Thoracic aorta endothelial cell (primary cell): Measurements from ENCODE around the gene OR56A3. TPM values are rescaled to one million over a fixed set of nuclear protein-coding genes. Genes with fewer than 3 reads are reported as not detected.

Experiments
- total RNA-seq: library from RNA; depleted of rRNA; stranded (reverse); fragments of >200 nt; gene quantifications from 2 replicates; pipeline ENCODE4 v1.2.3, GENCODE V29; 2012

The OR56A3 gene
- not detected in 2 replicates for total RNA-seq

GRCh38 chr11:5941951-5942350 lies at the start of gene OR56A3:
OR56A3 (plus strand) TSS chr11:5942251; CDS start chr11:5947347, 5,096 bp downstream.

GRCh38 chr11:5892908-5893307 lies 49.1 kb upstream of the OR56A3 start, which contains the start of gene OR52E5:
OR52E5 (plus strand) TSS chr11:5893208; CDS start chr11:5900777, 7,569 bp downstream.

GRCh38 chr11:5968394-5968793 lies 26.3 kb downstream of the OR56A3 start, which contains the start of gene OR56A5:
OR56A5 (minus strand) TSS chr11:5968494; CDS start chr11:5968494, 0 bp downstream.

GRCh38 chr11:5986885-5987284 lies 44.8 kb downstream of the OR56A3 start, which contains the start of gene OR52L1:
OR52L1 (minus strand) TSS chr11:5986985; CDS start chr11:5986930, 55 bp downstream.

Other genes with a start within 250 kb of the OR56A3 start
- not detected in 2 replicates for gene OR56B1, start 205.8 kb upstream of the OR56A3 start, total RNA-seq
- gene OR52N4, start 188.0 kb upstream of the OR56A3 start, total RNA-seq, result not detected in 2 replicates
- 0.07 TPM in 1 of 2 replicates, not detected in the other for gene OR52N5, start 158.9 kb upstream of the OR56A3 start, total RNA-seq
- not detected in 2 replicates for gene OR52N1, start 151.0 kb upstream of the OR56A3 start, total RNA-seq
- gene OR52N2, start 133.3 kb upstream of the OR56A3 start, total RNA-seq, result not detected in 2 replicates
- gene OR52E6, start 100.4 kb upstream of the OR56A3 start, total RNA-seq, result not detected in 2 replicates
- gene OR52E8, start 84.6 kb upstream of the OR56A3 start, total RNA-seq, result not detected in 2 replicates
- not detected in 2 replicates for gene OR52E4, start 61.6 kb upstream of the OR56A3 start, total RNA-seq
- not detected in 2 replicates for gene OR52E5, start 49.0 kb upstream of the OR56A3 start, total RNA-seq
- not detected in 2 replicates for gene OR56A5, start 26.2 kb downstream of the OR56A3 start, total RNA-seq
- not detected in 2 replicates for gene OR52L1, start 44.7 kb downstream of the OR56A3 start, total RNA-seq
- gene OR56A4, start 64.7 kb downstream of the OR56A3 start, total RNA-seq, result not detected in 2 replicates
- gene OR56A1, start 88.5 kb downstream of the OR56A3 start, total RNA-seq, result under 0.01 TPM in 1 of 2 replicates, not detected in the other
- gene OR56B4, start 165.4 kb downstream of the OR56A3 start, total RNA-seq, result not detected in 2 replicates
- gene OR52B2, start 228.1 kb downstream of the OR56A3 start, total RNA-seq, result not detected in 2 replicates